DND-41 (cell line): ENCODE data around the gene TRAPPC2L.

Experiments
- EZH2 ChIP-seq: IDR thresholded peaks from 3 replicates; pipeline ENCODE4 v1.6.1; 2012; ENCODE audit warnings: borderline replicate concordance, low read depth, mild to moderate bottlenecking, moderate library complexity, low read length, inconsistent platforms; ENCODE audit not compliant: severe bottlenecking
- TF ChIP-seq, protein P1 (sequence below): IDR thresholded peaks from 2 replicates; pipeline ENCODE4 v1.5.1; 2012; ENCODE audit warnings: borderline replicate concordance, low read length, moderate library complexity, mild to moderate bottlenecking; ENCODE audit not compliant: poor library complexity, severe bottlenecking; ENCODE audit errors: extremely low read depth

DNA sequence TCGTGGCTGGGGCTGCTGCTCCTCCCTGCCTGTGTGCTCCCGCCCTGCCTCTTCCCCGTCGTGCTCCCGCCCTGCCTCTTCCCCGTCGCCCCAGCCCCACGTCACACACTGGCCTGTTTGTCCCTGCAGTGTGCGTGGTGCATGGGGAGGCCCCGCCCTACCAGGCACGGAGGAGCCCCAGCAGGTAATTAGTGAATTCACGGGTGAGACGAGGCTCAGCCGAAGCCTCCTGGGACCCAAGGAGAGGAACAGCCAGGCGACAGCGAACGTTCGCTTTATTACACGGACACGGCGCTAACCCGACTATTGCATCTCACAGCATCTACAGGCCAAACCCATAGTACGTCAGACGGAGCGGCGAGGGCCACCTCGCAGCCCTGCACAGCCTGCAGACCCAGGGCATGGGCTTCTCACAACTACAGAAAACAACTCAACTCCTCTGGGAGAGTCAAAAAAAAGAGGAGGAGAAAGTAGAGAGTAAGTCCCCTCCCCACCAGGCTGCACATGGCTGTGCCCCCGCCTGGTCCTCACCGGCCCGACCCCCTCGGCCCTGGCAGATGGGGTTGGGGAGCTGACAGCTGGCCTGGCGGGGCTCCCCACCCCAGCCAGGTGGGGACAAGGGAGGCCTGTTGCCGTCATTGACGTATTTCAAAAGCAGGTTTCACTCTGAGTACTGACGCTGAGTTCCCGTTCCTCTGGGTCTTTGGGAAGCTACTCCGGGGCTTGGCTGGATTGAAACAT lies 13.9 kb downstream of the TRAPPC2L start:
- TF ChIP-seq EZH2: no peak
- TF ChIP-seq, protein P1, sequence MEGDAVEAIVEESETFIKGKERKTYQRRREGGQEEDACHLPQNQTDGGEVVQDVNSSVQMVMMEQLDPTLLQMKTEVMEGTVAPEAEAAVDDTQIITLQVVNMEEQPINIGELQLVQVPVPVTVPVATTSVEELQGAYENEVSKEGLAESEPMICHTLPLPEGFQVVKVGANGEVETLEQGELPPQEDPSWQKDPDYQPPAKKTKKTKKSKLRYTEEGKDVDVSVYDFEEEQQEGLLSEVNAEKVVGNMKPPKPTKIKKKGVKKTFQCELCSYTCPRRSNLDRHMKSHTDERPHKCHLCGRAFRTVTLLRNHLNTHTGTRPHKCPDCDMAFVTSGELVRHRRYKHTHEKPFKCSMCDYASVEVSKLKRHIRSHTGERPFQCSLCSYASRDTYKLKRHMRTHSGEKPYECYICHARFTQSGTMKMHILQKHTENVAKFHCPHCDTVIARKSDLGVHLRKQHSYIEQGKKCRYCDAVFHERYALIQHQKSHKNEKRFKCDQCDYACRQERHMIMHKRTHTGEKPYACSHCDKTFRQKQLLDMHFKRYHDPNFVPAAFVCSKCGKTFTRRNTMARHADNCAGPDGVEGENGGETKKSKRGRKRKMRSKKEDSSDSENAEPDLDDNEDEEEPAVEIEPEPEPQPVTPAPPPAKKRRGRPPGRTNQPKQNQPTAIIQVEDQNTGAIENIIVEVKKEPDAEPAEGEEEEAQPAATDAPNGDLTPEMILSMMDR: no peak
